ENCODE results near the gene LETMD1. TPM values are rescaled to one million over a fixed set of nuclear protein-coding genes. Genes with fewer than 3 reads are reported as not detected.

LETMD1 gene
- total RNA-seq, 2 experiments from 2014 or later, result 51.8 to 54.1 TPM

GRCh38 chr12:51065530-51065929 is 17.4 kb downstream of the LETMD1 start:
- H3K27ac Mint-ChIP-seq, result no peak overlapping the region
- H3K36me3 Mint-ChIP-seq (ENCODE audit: low read depth), result peaks cover 88% of the 10 kb centered on the region

GRCh38 chr12:51067229-51067628 is 19.1 kb downstream of the LETMD1 start:
- no peak overlapping the region for H3K4me3 Mint-ChIP-seq
- Histone ChIP-seq H3K4me3 (ENCODE audit: low read length) (no peak overlapping the region), H3K27me3 (ENCODE audit: control insufficient read depth in 1 of 2, insufficient read depth in 2 of 2, low read length in 2 of 2) (no peaks in the 10 kb centered on the region), H3K27ac (ENCODE audit: low read depth in 1 of 2, low read length in 2 of 2) (no peak overlapping the region), H3K36me3 (ENCODE audit: insufficient read depth, low read length) (peaks cover 81% of the 10 kb centered on the region), H3K4me1 (ENCODE audit: insufficient read depth, low read length) (no peaks in the 10 kb centered on the region), H3K9me3 (ENCODE audit: control insufficient read depth in 1 of 2, insufficient read depth in 1 of 2, low read length in 2 of 2) (no peaks in the 10 kb centered on the region)
- peaks cover 93% of the 10 kb centered on the region for H3K36me3 Mint-ChIP-seq (ENCODE audit: low read depth)
- intact Hi-C loops (cut with DNase I, micrococcal nuclease), result no loop called here
- H3K4me1 Mint-ChIP-seq (ENCODE audit: low read depth), result no peaks in the 10 kb centered on the region
- ChIA-PET POLR2A (interaction anchor here (1.2 kb wide), 1 partner anchor 17 kb away, joined by 3 read pairs; no protein-coding TSS in a partner anchor), CTCF (interaction anchor here (0.6 kb wide), 1 partner anchor 210 kb away, joined by 3 read pairs; no protein-coding TSS in a partner anchor)
- no peak overlapping the region for H3K27ac Mint-ChIP-seq
- no peak for DNase-seq
- no peak for ATAC-seq (ENCODE audit: poor library complexity)
- H3K9me3 Mint-ChIP-seq, result no peaks in the 10 kb centered on the region
- no peak for TF ChIP-seq CTCF (IDR thresholded peaks at IDR 0.05)
- H3K27me3 Mint-ChIP-seq, result no peaks in the 10 kb centered on the region

More at GRCh38 chr12:51065530-51065929, 17.4 kb downstream of the LETMD1 start:
- peaks cover 76% of the 10 kb centered on the region for H3K36me3 ChIP-seq (ENCODE audit: insufficient read depth, low read length)
- H3K4me1 Mint-ChIP-seq (ENCODE audit: low read depth), result no peaks in the 10 kb centered on the region
- H3K9me3 Mint-ChIP-seq, result no peaks in the 10 kb centered on the region
- H3K27me3 ChIP-seq (ENCODE audit: control insufficient read depth in 1 of 2, insufficient read depth in 2 of 2, low read length in 2 of 2), result no peaks in the 10 kb centered on the region
- H3K4me3 Mint-ChIP-seq, result no peak overlapping the region
- TF ChIP-seq CTCF (IDR thresholded peaks at IDR 0.05), result no peak
- no peaks in the 10 kb centered on the region for H3K27me3 Mint-ChIP-seq
- no peak overlapping the region for H3K4me3 ChIP-seq (ENCODE audit: low read length)
- intact Hi-C loops (cut with DNase I, micrococcal nuclease), result no loop called here
- CTCF ChIA-PET, result interaction anchor here (0.7 kb wide), 1 partner anchor 466 kb away, joined by 3 read pairs; no protein-coding TSS in a partner anchor
- POLR2A ChIA-PET, result no interaction called here
- no peaks in the 10 kb centered on the region for H3K4me1 ChIP-seq (ENCODE audit: insufficient read depth, low read length)
- no peaks in the 10 kb centered on the region for H3K9me3 ChIP-seq (ENCODE audit: control insufficient read depth in 1 of 2, insufficient read depth in 1 of 2, low read length in 2 of 2)
- H3K27ac ChIP-seq (ENCODE audit: low read depth in 1 of 2, low read length in 2 of 2), result no peak overlapping the region
- DNase-seq, result no peak
- ATAC-seq (ENCODE audit: poor library complexity), result no peak

GRCh38 chr12:51067771-51068170 is 19.6 kb downstream of the LETMD1 start:
- Mint-ChIP-seq H3K9me3 (no peaks in the 10 kb centered on the region), H3K4me1 (ENCODE audit: low read depth) (no peaks in the 10 kb centered on the region), H3K36me3 (ENCODE audit: low read depth) (peaks cover 89% of the 10 kb centered on the region), H3K4me3 (no peak overlapping the region), H3K27me3 (no peaks in the 10 kb centered on the region), H3K27ac (no peak overlapping the region)
- Histone ChIP-seq H3K9me3 (ENCODE audit: control insufficient read depth in 1 of 2, insufficient read depth in 1 of 2, low read length in 2 of 2) (no peaks in the 10 kb centered on the region), H3K27me3 (ENCODE audit: control insufficient read depth in 1 of 2, insufficient read depth in 2 of 2, low read length in 2 of 2) (no peaks in the 10 kb centered on the region), H3K4me3 (ENCODE audit: low read length) (no peak overlapping the region), H3K4me1 (ENCODE audit: insufficient read depth, low read length) (no peaks in the 10 kb centered on the region), H3K36me3 (ENCODE audit: insufficient read depth, low read length) (peaks cover 82% of the 10 kb centered on the region), H3K27ac (ENCODE audit: low read depth in 1 of 2, low read length in 2 of 2) (no peak overlapping the region)
- ATAC-seq (ENCODE audit: poor library complexity) (no peak), DNase-seq (no peak)
- intact Hi-C loops (cut with DNase I, micrococcal nuclease), result no loop called here
- ChIA-PET POLR2A (no interaction called here), CTCF (no interaction called here)
- TF ChIP-seq CTCF (IDR thresholded peaks at IDR 0.05), result no peak

Data from CD4-positive, alpha-beta T cell (primary cell).